GM12874 (cell line): ENCODE measurements around the gene NAXE.

Experiments used
- CTCF ChIP-seq: IDR thresholded peaks from 2 replicates; pipeline ENCODE4 v1.5.1; 2011; ENCODE audit warnings: low read depth, mild to moderate bottlenecking, control low read depth, low read length, moderate library complexity; ENCODE audit not compliant: insufficient read depth

Gene NAXE

GRCh38 chr1:156555715-156556114 is 35.9 kb upstream of the NAXE start:
- TF ChIP-seq CTCF = no peak

- no peak for TF ChIP-seq CTCF
Measured at GRCh38 chr1:156556354-156556753, 35.2 kb upstream of the NAXE start.

DNA sequence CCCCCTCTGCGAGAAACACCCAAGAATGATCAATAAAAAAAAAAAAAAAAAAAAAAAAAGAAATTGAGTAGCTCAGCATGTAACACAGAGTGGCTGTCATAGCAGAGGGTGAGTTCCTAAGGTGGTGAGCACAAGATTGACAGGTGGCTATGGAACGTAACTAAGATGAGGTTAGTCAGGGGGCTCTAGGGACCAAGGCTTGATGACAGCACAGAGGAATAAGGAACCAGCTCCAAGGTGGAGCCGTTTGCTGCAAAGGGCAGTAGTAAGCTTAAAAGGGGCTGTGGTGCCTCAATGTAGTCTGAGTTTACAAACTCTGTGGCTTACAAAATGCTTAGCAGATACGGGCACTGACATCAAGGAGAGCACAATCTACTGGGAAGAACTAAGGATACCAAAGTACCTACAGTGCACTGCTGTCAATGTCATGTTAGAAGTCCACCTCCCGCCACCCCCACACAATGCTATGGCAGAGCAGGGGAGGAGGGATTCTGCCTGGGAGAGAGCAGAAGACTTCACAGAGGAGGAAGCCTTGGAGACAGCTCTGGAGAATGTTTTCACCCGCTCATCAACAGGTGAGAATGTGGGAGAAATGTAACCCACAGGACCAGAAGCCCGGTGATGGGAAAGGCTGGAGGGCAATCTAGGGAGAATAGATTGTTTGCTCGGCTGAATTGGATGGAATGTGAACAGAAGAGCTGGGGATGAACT is 32.3 kb upstream of the NAXE start:
- no peak for TF ChIP-seq CTCF

- no peak for TF ChIP-seq CTCF
Measured at GRCh38 chr1:156559797-156560385, 31.7 kb upstream of the NAXE start.

GRCh38 chr1:156560585-156561163 is 30.9 kb upstream of the NAXE start:
- TF ChIP-seq CTCF = no peak

GRCh38 chr1:156565519-156565918 is 26.1 kb upstream of the NAXE start:
- no peak for TF ChIP-seq CTCF

DNA sequence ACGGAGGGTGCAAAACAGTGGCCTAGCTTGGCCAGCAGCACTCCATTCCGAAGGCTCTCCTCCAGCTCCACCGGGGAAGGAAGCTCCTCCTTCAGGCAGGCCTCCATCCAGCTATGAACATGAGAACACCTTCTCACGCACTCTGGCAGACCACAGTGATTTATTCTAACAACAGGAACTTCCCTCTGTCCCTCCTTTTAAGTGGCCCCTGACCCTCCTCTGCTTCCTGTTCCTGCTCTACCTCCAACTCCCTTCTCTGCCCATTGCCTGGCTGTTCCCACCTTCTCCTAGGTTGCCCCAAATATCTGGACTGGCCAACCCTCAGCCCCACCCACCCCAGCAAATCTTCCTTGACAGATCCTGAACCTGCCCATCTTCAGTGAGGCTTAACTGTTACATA is 25.1 kb upstream of the NAXE start:
- no peak for TF ChIP-seq CTCF
